PC-3 (cell line): ENCODE measurements around the gene RGS3. TPM values are rescaled to one million over a fixed set of nuclear protein-coding genes. Genes with fewer than 3 reads are reported as not detected.
"Not testable (repeated sequence)": the region's sequence is repeated elsewhere in the genome, so short reads cannot be mapped to it uniquely, and the experiment has no call there.

Experiments
- ATAC-seq: fragments of 200-7000 bp; cut with Tn5 transposase; 2 replicates; pipeline ENCODE4 v1.9.1; 2020; ENCODE audit warnings: mild to moderate bottlenecking, moderate library complexity
- BruUV-seq: library from RNA; stranded (reverse); fragments of 400-500 nt; replicated peaks from 2 replicates; lab custom pipeline; 2021; lab: Mats Ljungman, UMichigan
- CTCF ChIA-PET: fragments of 300-600 bp; sonication (Branson Sonifier 250); formaldehyde crosslinking; loops from one replicate; lab custom pipeline; 2022; ENCODE audit warnings: antibody characterized with exemption; lab: Charles Lee
- POLR2A ChIA-PET: fragments of 300-600 bp; sonication (Branson Sonifier 250); formaldehyde crosslinking; loops from one replicate; lab custom pipeline; 2022; ENCODE audit warnings: antibody characterized with exemption; ENCODE audit not compliant: unreplicated experiment; lab: Charles Lee
- DNase-seq: peaks from one replicate; pipeline ENCODE4 v3.0.0-alpha.2; 2015
- H2AFZ ChIP-seq: fragments of 300-600 bp; sonication (generic); 2 replicates; pipeline ENCODE4 v1.6.0; 2016; ENCODE audit warnings: antibody characterized with exemption, low read length
- H3F3A ChIP-seq: fragments of 300-600 bp; sonication (generic); one replicate; pipeline ENCODE4 v1.6.0; 2017; ENCODE audit warnings: antibody characterized with exemption, low read length, control low read depth, mild to moderate bottlenecking; ENCODE audit not compliant: unreplicated experiment
- H3K27ac ChIP-seq: fragments of 300-600 bp; sonication (generic); 2 replicates; pipeline ENCODE4 v1.5.1; 2016; ENCODE audit warnings: mild to moderate bottlenecking, low read length
- H3K27me3 ChIP-seq: fragments of 300-600 bp; sonication (generic); 2 replicates; pipeline ENCODE4 v1.6.1; 2016; ENCODE audit warnings: low read length, mixed read lengths
- H3K36me3 ChIP-seq: fragments of 300-600 bp; sonication (generic); 2 replicates; pipeline ENCODE4 v1.6.1; 2016; ENCODE audit warnings: low read depth, mixed run types, low read length, mixed read lengths
- H3K4me1 ChIP-seq: fragments of 300-600 bp; sonication (generic); 2 replicates; pipeline ENCODE4 v1.5.1; 2016; ENCODE audit warnings: low read length; ENCODE audit not compliant: insufficient read depth
- H3K4me2 ChIP-seq: fragments of 300-600 bp; sonication (generic); 2 replicates; pipeline ENCODE4 v1.6.0; 2016; ENCODE audit warnings: low read length
- H3K4me3 ChIP-seq: fragments of 300-600 bp; sonication (generic); 2 replicates; pipeline ENCODE4 v1.5.1; 2016; ENCODE audit warnings: mild to moderate bottlenecking, low read length, mixed read lengths
- H3K79me2 ChIP-seq: fragments of 300-600 bp; sonication (generic); 2 replicates; pipeline ENCODE4 v1.6.1; 2017; ENCODE audit warnings: low read length, mixed read lengths
- H3K9ac ChIP-seq: fragments of 300-600 bp; sonication (generic); 2 replicates; pipeline ENCODE4 v1.6.0; 2016; ENCODE audit warnings: mild to moderate bottlenecking, low read length
- H3K9me2 ChIP-seq: fragments of 300-600 bp; sonication (generic); replicated peaks from 2 replicates; pipeline ENCODE4 v1.6.1; 2016; ENCODE audit warnings: mixed run types, low read length, mixed read lengths
- H3K9me3 ChIP-seq: fragments of 300-600 bp; sonication (generic); 2 replicates; pipeline ENCODE4 v1.6.1; 2016; ENCODE audit warnings: low read length, mixed read lengths
- H4K20me1 ChIP-seq: fragments of 300-600 bp; sonication (generic); 2 replicates; pipeline ENCODE4 v1.6.1; 2016; ENCODE audit warnings: low read length, mixed read lengths
- CTCF ChIP-seq: fragments of 300-600 bp; sonication (generic); conservative IDR thresholded peaks from 2 replicates; pipeline ENCODE4 v1.5.1; 2017; ENCODE audit warnings: antibody characterized with exemption, low read depth, mild to moderate bottlenecking, low read length
- EZH2 ChIP-seq: fragments of 300-600 bp; sonication (generic); IDR thresholded peaks from one replicate; pipeline ENCODE4 v1.6.1; 2017; ENCODE audit warnings: antibody characterized with exemption, mild to moderate bottlenecking, low read length; ENCODE audit not compliant: unreplicated experiment
- EZH2phosphoT487 ChIP-seq: fragments of 300-600 bp; sonication (generic); IDR thresholded peaks from 2 replicates; pipeline ENCODE4 v1.6.1; 2018; ENCODE audit warnings: mild to moderate bottlenecking, antibody characterized with exemption, low read length, borderline replicate concordance
- intact Hi-C: fragments of 100-400 bp; cut with micrococcal nuclease; formaldehyde crosslinking; loops from 2 replicates; pipeline ENCODE4 v1.9.0; 2023
- total RNA-seq: library from RNA; depleted of rRNA; stranded (reverse); fragments of >200 nt; gene quantifications from 2 replicates; pipeline ENCODE4 v1.2.3, GENCODE V29; 2014

Gene RGS3
- total RNA-seq, 1 experiment from 2014 or later = 26.3 TPM

- Histone ChIP-seq H3K79me2 (no peaks in the 10 kb centered on the region), H3K4me3 (no peak overlapping the region), H3K27ac (no peak overlapping the region), H3K36me3 (no peaks in the 10 kb centered on the region), H3K4me2 (no peak overlapping the region), H3K9me3 (no peaks in the 10 kb centered on the region), H3K9ac (no peak overlapping the region), H3K27me3 (no peaks in the 10 kb centered on the region), H3K4me1 (no peaks in the 10 kb centered on the region), H3K9me2 (no peaks in the 10 kb centered on the region), H4K20me1 (no peaks in the 10 kb centered on the region), H2AFZ (no peak overlapping the region), H3F3A (no peaks in the 10 kb centered on the region)
- intact Hi-C loops = no loop called here
- TF ChIP-seq EZH2 = no peak
- ATAC-seq (no peak), DNase-seq (no peak)
- ChIA-PET POLR2A (no interaction called here), CTCF (no interaction called here)
- BruUV-seq = no TSS peak
Observed at GRCh38 chr9:113431191-113431590, 32.3 kb upstream of the RGS3 start.

DNA sequence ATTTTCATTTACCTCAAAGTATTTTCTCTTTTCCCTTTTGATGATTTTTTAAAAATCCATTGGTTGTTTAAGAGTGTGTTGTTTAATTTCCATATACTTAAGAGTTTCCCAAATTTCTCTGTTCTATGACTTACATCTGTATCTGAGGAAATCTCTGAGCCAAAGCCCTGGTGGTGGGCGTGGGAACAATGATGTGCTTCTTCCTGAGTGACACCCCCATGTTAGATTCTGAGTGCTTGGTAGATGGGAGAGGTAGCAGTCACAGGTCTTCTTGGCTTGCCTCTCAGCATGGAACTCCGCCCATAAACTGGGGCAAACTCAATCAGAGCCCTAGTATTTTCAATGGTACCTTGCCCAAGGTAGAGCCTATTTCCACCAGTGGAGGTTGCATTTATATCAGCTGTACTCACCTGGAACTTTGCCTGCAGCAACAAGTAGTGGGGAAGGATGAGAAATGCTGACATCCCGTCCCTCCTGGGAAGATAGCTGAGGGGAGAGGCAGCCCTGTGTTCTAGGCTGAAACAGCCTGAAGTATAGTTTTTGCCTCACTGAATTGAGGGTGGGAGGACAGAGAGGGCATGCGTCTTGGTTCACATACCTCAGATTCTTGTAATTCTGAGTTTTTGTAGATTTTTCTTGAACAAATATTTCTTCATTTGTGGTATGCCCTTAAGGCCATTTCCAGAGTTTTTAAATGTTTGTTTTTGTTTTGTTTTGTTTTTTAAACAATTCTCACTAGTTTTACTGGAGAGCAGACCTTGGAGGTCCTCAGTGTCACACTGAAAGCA, 26.6 kb upstream of the RGS3 start:
- Histone ChIP-seq H3K27ac (no peak overlapping the region), H3F3A (no peaks in the 10 kb centered on the region), H3K4me2 (no peak overlapping the region), H3K36me3 (no peaks in the 10 kb centered on the region), H4K20me1 (no peaks in the 10 kb centered on the region), H3K27me3 (no peaks in the 10 kb centered on the region), H3K9me2 (no peaks in the 10 kb centered on the region), H2AFZ (no peak overlapping the region), H3K79me2 (no peaks in the 10 kb centered on the region), H3K9ac (no peak overlapping the region), H3K4me3 (no peak overlapping the region), H3K4me1 (no peaks in the 10 kb centered on the region), H3K9me3 (no peaks in the 10 kb centered on the region)
- ChIA-PET CTCF (no interaction called here), POLR2A (no interaction called here)
- no TSS peak for BruUV-seq
- intact Hi-C loops = no loop called here
- TF ChIP-seq EZH2phosphoT487 (no peak), CTCF (no peak), EZH2 (no peak)
- DNase-seq (no peak), ATAC-seq (peak; percentile 35; the same call in 1 of the 2 replicates)

DNA sequence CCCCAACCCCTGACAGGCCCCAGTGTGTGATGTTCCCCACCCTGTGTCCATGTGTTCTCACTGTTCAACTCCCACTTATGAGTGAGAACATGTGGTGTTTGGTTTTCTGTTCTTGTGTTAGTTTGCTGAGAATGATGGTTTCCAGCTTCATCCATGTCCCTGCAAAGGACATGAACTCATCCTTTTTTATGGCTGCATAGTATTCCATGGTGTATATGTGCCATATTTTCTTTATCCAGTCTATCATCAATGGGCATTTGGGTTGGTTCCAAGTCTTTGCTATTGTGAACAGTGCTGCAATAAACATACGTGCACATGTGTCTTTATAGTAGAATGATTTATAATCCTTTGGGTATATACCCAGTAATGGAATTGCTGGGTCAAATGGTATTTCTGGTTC, 25.8 kb upstream of the RGS3 start:
- H3K27ac ChIP-seq, CTCF ChIA-PET, H3K27me3 ChIP-seq, H4K20me1 ChIP-seq, H3F3A ChIP-seq, ATAC-seq, H2AFZ ChIP-seq, POLR2A ChIA-PET, DNase-seq, H3K36me3 ChIP-seq, H3K9ac ChIP-seq, H3K4me3 ChIP-seq, H3K9me3 ChIP-seq, H3K4me2 ChIP-seq, H3K79me2 ChIP-seq, H3K9me2 ChIP-seq, intact Hi-C loops, BruUV-seq, H3K4me1 ChIP-seq: not testable (repeated sequence)

- Histone ChIP-seq H3K4me2 (no peak overlapping the region), H3K4me1 (no peaks in the 10 kb centered on the region), H3K27ac (no peak overlapping the region), H3K9me3 (no peaks in the 10 kb centered on the region), H3K9me2 (no peaks in the 10 kb centered on the region), H3K9ac (no peak overlapping the region), H4K20me1 (no peaks in the 10 kb centered on the region), H3K79me2 (no peaks in the 10 kb centered on the region), H3K27me3 (no peaks in the 10 kb centered on the region), H2AFZ (no peak overlapping the region), H3K36me3 (no peaks in the 10 kb centered on the region), H3K4me3 (no peak overlapping the region), H3F3A (no peaks in the 10 kb centered on the region)
- BruUV-seq = no TSS peak
- ChIA-PET POLR2A (no interaction called here), CTCF (no interaction called here)
- intact Hi-C loops = no loop called here
- DNase-seq (no peak), ATAC-seq (no peak)
- no peak for TF ChIP-seq CTCF
- TF ChIP-seq EZH2 = no peak
- TF ChIP-seq EZH2phosphoT487 = no peak
Observed at GRCh38 chr9:113444736-113445135, 18.8 kb upstream of the RGS3 start.
